Smooth muscle cell of the pulmonary artery (primary cell): ENCODE measurements around the gene ATXN7. TPM values are rescaled to one million over a fixed set of nuclear protein-coding genes. Genes with fewer than 3 reads are reported as not detected.

Source experiments
- total RNA-seq: library from RNA; depleted of rRNA; stranded (reverse); fragments of >200 nt; gene quantifications from 2 replicates; pipeline ENCODE4 v1.2.3, GENCODE V29; 2014

ATXN7 gene, protein sequence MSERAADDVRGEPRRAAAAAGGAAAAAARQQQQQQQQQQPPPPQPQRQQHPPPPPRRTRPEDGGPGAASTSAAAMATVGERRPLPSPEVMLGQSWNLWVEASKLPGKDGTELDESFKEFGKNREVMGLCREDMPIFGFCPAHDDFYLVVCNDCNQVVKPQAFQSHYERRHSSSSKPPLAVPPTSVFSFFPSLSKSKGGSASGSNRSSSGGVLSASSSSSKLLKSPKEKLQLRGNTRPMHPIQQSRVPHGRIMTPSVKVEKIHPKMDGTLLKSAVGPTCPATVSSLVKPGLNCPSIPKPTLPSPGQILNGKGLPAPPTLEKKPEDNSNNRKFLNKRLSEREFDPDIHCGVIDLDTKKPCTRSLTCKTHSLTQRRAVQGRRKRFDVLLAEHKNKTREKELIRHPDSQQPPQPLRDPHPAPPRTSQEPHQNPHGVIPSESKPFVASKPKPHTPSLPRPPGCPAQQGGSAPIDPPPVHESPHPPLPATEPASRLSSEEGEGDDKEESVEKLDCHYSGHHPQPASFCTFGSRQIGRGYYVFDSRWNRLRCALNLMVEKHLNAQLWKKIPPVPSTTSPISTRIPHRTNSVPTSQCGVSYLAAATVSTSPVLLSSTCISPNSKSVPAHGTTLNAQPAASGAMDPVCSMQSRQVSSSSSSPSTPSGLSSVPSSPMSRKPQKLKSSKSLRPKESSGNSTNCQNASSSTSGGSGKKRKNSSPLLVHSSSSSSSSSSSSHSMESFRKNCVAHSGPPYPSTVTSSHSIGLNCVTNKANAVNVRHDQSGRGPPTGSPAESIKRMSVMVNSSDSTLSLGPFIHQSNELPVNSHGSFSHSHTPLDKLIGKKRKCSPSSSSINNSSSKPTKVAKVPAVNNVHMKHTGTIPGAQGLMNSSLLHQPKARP
- total RNA-seq, result 10.5 and 12.2 TPM in 2 replicates

GRCh38 chr3:63863150-63864007 lies at the start of gene ATXN7, which contains the start of gene THOC7:
Gene ATXN7 (plus strand): TSS chr3:63863867. CDS start chr3:63912599, 48,732 bp downstream.
Gene THOC7 (minus strand): TSS chr3:63863805. CDS start chr3:63863790, 15 bp downstream.

GRCh38 chr3:63819151-63819398 lies 44.6 kb upstream of the ATXN7 start, which contains the start of gene C3orf49:
Gene C3orf49 (plus strand): TSS chr3:63819299. CDS start chr3:63819472, 173 bp downstream.

GRCh38 chr3:63911873-63912767 lies 48.5 kb downstream of the ATXN7 start, which contains the start of gene SCAANT1:
Gene SCAANT1 (minus strand): TSS chr3:63912383.

DNA sequence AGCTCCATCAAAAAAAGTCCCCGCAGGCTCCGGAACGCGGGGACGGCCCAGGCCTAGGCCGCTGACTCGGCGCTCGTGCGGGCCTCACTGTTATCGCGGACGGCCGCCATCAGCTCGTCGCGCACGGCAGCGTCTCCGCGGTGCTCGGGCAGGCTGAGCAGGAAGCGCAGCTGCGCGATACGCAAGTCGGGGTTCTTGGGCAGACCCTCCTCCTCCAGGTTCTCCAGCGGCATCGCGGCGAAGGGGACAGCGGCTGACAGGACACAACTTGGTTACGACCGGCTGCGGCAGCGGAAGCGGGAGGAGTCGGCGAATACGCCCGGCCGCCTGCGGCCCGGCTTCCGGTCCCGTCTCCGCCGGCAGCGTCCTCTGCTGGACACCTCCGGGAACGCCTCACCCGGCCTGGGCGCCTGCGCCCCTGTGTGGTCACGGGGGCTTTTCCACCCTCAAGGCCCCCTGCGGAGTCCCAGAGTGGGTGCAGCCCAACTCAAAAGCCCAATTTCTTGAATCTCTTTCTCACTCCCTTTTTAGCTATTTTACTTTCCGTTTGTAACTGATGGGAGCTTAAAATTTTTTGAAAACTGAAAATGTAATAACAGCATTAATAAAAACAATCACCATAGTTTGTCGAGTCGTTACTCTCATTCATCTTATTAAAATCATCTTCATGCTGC lies 159.7 kb downstream of the ATXN7 start, which contains the start of gene PSMD6:
Gene PSMD6, minus strand, starts transcription at position 308 of the 674 bp plus-strand sequence. Its CDS starts 75 bp downstream, at position 233.

Other genes with a start within 250 kb of the ATXN7 start
- not detected in 2 replicates for gene SNTN, start 211.2 kb upstream of the ATXN7 start, total RNA-seq
- gene C3orf49, start 44.6 kb upstream of the ATXN7 start, total RNA-seq, result not detected in 2 replicates
- 34.1 and 43.2 TPM in 2 replicates for gene THOC7, start 62 bp upstream of the ATXN7 start, total RNA-seq
- gene SCAANT1, start 48.5 kb downstream of the ATXN7 start, total RNA-seq, result not detected in 2 replicates
- 85.5 and 88.2 TPM in 2 replicates for gene PSMD6, start 159.6 kb downstream of the ATXN7 start, total RNA-seq